DMS79 treated with DMSO at 0.1 percent for 48 hours (cell line): ENCODE data around the gene RAD51B.
A peak's percentile ranks its signal among the peaks of the same experiment; 100 is the strongest.

ENCODE experiments used
- DNase-seq: peaks from one replicate; lab custom pipeline; 2025; lab: John Stamatoyannopoulos, UW

Gene RAD51B

GRCh38 chr14:68619790-68620574 lies 800.4 kb downstream of the RAD51B start:
- DNase-seq: no peak

GRCh38 chr14:68621400-68622365 lies 802.1 kb downstream of the RAD51B start:
- DNase-seq: no peak

GRCh38 chr14:68622856-68623255 lies 803.3 kb downstream of the RAD51B start:
- DNase-seq: no peak

- no peak for DNase-seq
Measured at GRCh38 chr14:68623307-68623706, 803.7 kb downstream of the RAD51B start.

GRCh38 chr14:68623826-68624225 lies 804.2 kb downstream of the RAD51B start:
- DNase-seq: no peak

GRCh38 chr14:68624541-68625220 lies 805.1 kb downstream of the RAD51B start:
- DNase-seq: no peak

GRCh38 chr14:68625366-68626090 lies 805.9 kb downstream of the RAD51B start:
- DNase-seq: no peak

GRCh38 chr14:68626386-68626785 lies 806.8 kb downstream of the RAD51B start:
- DNase-seq: no peak

GRCh38 chr14:68627050-68627867 lies 807.7 kb downstream of the RAD51B start:
- no peak for DNase-seq

- peak; percentile 36 for DNase-seq
Measured at GRCh38 chr14:68627868-68628604, 808.5 kb downstream of the RAD51B start.

- no peak for DNase-seq
Measured at GRCh38 chr14:68628605-68629310, 809.2 kb downstream of the RAD51B start.

- DNase-seq: no peak
Measured at GRCh38 chr14:68630081-68630571, 810.5 kb downstream of the RAD51B start.

GRCh38 chr14:68630611-68631393 lies 811.2 kb downstream of the RAD51B start:
- DNase-seq: no peak

GRCh38 chr14:68631394-68632053 lies 811.9 kb downstream of the RAD51B start:
- no peak for DNase-seq

- no peak for DNase-seq
Measured at GRCh38 chr14:68632054-68632895, 812.7 kb downstream of the RAD51B start.

- peak; percentile 89 for DNase-seq
Measured at GRCh38 chr14:68633131-68633991, 813.8 kb downstream of the RAD51B start.
